ENCODE results near the gene IDH2. TPM values are rescaled to one million over a fixed set of nuclear protein-coding genes. Genes with fewer than 3 reads are reported as not detected.

The IDH2 gene
- total and polyA plus RNA-seq, 2 of the 4 experiments (the other 2 are of a cell fraction) = 84.9 to 118 TPM

- H3K27ac ChIP-seq (ENCODE audit: insufficient read depth, low read length) = no peak overlapping the region
- H4K8ac ChIP-seq (ENCODE audit: low read depth in 2 of 2, low read length in 2 of 2) = no peak overlapping the region
- no peak overlapping the region for H2BK15ac ChIP-seq (ENCODE audit: low read depth, low read length)
- no peak overlapping the region for H3K9ac ChIP-seq (ENCODE audit: low read depth, low read length)
- peaks cover 27% of the 10 kb centered on the region for H4K20me1 ChIP-seq (ENCODE audit: insufficient read depth, low read length)
- in situ Hi-C loops (cut with MboI; ENCODE audit: low sequenced_read_pairs) = no loop called here
- intact Hi-C loops (cut with micrococcal nuclease) = no loop called here
- H3K4me2 ChIP-seq (ENCODE audit: low read depth, low read length) = no peak overlapping the region
- H3K4me1 ChIP-seq (ENCODE audit: control insufficient read depth, insufficient read depth, low read length) = peaks cover 3% of the 10 kb centered on the region; the same call in 1 of the 2 replicates
- CTCF ChIA-PET = no interaction called here
- no peak overlapping the region for H3K4ac ChIP-seq (ENCODE audit: low read depth, low read length)
- H3K79me1 ChIP-seq (ENCODE audit: low read depth in 1 of 2, low read length in 2 of 2) = peaks cover 4 to 64% of the 10 kb centered on the region in 2 experiments
- no peak overlapping the region for H3K56ac ChIP-seq (ENCODE audit: extremely low read depth, insufficient read depth, low read length)
- TF ChIP-seq NFE2L2 (IDR thresholded peaks at IDR 0.05; ENCODE audit: low read depth, low read length) (no peak), RAD21 (IDR thresholded peaks at IDR 0.05; ENCODE audit: low read length) (no peak), CHD1 (IDR thresholded peaks at IDR 0.05; ENCODE audit: low read depth, low read length) (no peak)
- no peak overlapping the region for H4K91ac ChIP-seq (ENCODE audit: insufficient read depth, low read depth, low read length)
- no peak overlapping the region for H2AFZ ChIP-seq (replicated peaks; ENCODE audit: low read length, poor library complexity)
- H4K5ac ChIP-seq (ENCODE audit: low read depth, low read length) = no peak overlapping the region
- H3K18ac ChIP-seq (ENCODE audit: low read depth, low read length) = no peak overlapping the region
- no peak overlapping the region for H2AK5ac ChIP-seq (ENCODE audit: low read depth, low read length)
- DNase-seq (no peak), ATAC-seq (ENCODE audit: low read depth) (no peak)
- dilution Hi-C loops (cut with HindIII; ENCODE audit: low sequenced_read_pairs, unreplicated experiment) = no loop called here
- H3K23ac ChIP-seq (ENCODE audit: low read depth, low read length) = no peak overlapping the region
- H3K9me1 ChIP-seq (ENCODE audit: insufficient read depth, low read length) = peaks cover 19% of the 10 kb centered on the region
- no peaks in the 10 kb centered on the region for H3K9me3 ChIP-seq (ENCODE audit: control insufficient read depth, insufficient read depth, low read length)
- BruUV-seq (replicated peaks) = no TSS peak
- H2BK120ac ChIP-seq (ENCODE audit: low read depth, low read length) = no peak overlapping the region
- whole genome bisulfite sequencing, 2 experiments (ENCODE audit: extremely low coverage in 2 of 2, insufficient read length in 1 of 2) = 81% methylated on average over 4 of the region's 21 CpGs; no CpG with 5 or more reads in 1 of the 2 experiments
- POLR2A ChIA-PET (ENCODE audit: unreplicated experiment) = no interaction called here
- H2BK5ac ChIP-seq (ENCODE audit: low read depth, low read length, poor library complexity, severe bottlenecking) = no peak overlapping the region
- H3K27me3 ChIP-seq (ENCODE audit: control insufficient read depth, insufficient read depth, low read length) = no peaks in the 10 kb centered on the region
- no peak overlapping the region for H3K14ac ChIP-seq (replicated peaks; ENCODE audit: low read depth, low read length)
- peak overlapping the region; percentile 56 for H2AK9ac ChIP-seq (replicated peaks; ENCODE audit: low read depth, low read length, poor library complexity)
- H2BK20ac ChIP-seq (ENCODE audit: low read depth, low read length) = no peak overlapping the region
- no peak overlapping the region for H3K4me3 ChIP-seq (ENCODE audit: insufficient read depth, low read depth, low read length)
- no peaks in the 10 kb centered on the region for H3K36me3 ChIP-seq (ENCODE audit: control insufficient read depth, insufficient read depth, low read length)
These were observed 42.9 kb downstream of the IDH2 start for GRCh38 chr15:90059208-90059985.
